BE2C (cell line): ENCODE measurements around the gene ZNF772.
"Not testable (repeated sequence)": the region's sequence is repeated elsewhere in the genome, so short reads cannot be mapped to it uniquely, and the experiment has no call there.

ENCODE experiments used
- DNase-seq: peaks from one replicate; pipeline ENCODE4 v3.0.0-alpha.2; 2020
- H3K27me3 ChIP-seq: fragments of 250-450 bp; sonication (Bioruptor Pico); 2 replicates; pipeline ENCODE4 v1.5.1; 2020; ENCODE audit warnings: mild to moderate bottlenecking
- H3K36me3 ChIP-seq: fragments of 250-450 bp; sonication (Bioruptor Pico); 2 replicates; pipeline ENCODE4 v1.5.1; 2020; ENCODE audit warnings: mild to moderate bottlenecking
- H3K4me1 ChIP-seq: fragments of 250-450 bp; sonication (Bioruptor Pico); 2 replicates; pipeline ENCODE4 v1.5.1; 2020
- H3K4me3 ChIP-seq: 2 replicates; pipeline ENCODE4 v1.5.1; 2011; ENCODE audit warnings: low read depth, low read length
- H3K9me3 ChIP-seq: fragments of 250-450 bp; sonication (Bioruptor Pico); 2 replicates; pipeline ENCODE4 v1.5.1; 2020
- CTCF ChIP-seq: IDR thresholded peaks from 2 replicates; pipeline ENCODE4 v1.5.1; 2012; ENCODE audit warnings: mild to moderate bottlenecking, low read depth, low read length

ZNF772 gene

GRCh38 chr19:57487477-57488298 is 10.3 kb upstream of the ZNF772 start, which contains the start of gene ZNF419:
TSS of gene ZNF419 (plus strand) at chr19:57487750. CDS start at chr19:57487951, 201 bp downstream.
- peak within 1 kb of the TSS; percentile 88 for H3K4me3 ChIP-seq
- not testable (repeated sequence) for H3K9me3 ChIP-seq, H3K36me3 ChIP-seq, H3K27me3 ChIP-seq, H3K4me1 ChIP-seq
- DNase-seq = peak; percentile 87

GRCh38 chr19:57473646-57474045 is 3.7 kb downstream of the ZNF772 start:
- Histone ChIP-seq H3K4me1 (no peaks in the 10 kb centered on the region), H3K9me3 (peaks cover 17% of the 10 kb centered on the region), H3K36me3 (peaks cover 43% of the 10 kb centered on the region), H3K4me3 (no peak overlapping the region), H3K27me3 (no peaks in the 10 kb centered on the region)
- DNase-seq = no peak
- TF ChIP-seq CTCF = no peak

DNA sequence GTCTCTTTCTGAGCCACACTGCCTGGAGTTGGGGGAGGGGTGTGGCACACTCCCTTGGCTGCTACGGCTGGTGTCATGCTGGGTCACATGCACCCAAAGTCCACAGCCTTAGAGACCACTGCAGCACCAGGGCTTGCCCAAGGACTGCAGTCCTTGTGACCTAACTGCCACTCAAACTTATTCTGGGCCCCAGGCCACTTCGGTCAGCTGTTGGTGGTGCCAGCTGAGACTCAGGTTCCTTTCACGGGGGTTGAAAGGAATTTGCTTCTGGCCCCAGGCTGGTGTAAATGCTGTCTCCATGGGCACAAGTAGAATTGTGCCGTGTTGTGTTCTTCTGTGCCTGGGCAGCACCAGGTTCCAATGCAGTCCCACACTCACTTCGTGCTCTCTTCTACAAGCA is 10.9 kb downstream of the ZNF772 start:
- H3K36me3 ChIP-seq = no peaks in the 10 kb centered on the region; the same call in none of the 2 replicates
- no peak for DNase-seq
- no peaks in the 10 kb centered on the region for H3K27me3 ChIP-seq
- TF ChIP-seq CTCF = no peak
- no peaks in the 10 kb centered on the region; the same call in 1 of the 2 replicates for H3K9me3 ChIP-seq
- H3K4me1 ChIP-seq = no peaks in the 10 kb centered on the region
- H3K4me3 ChIP-seq = no peak overlapping the region

- peak; percentile 36 for DNase-seq
Observed at GRCh38 chr19:57465680-57466381, 11.5 kb downstream of the ZNF772 start.

DNA sequence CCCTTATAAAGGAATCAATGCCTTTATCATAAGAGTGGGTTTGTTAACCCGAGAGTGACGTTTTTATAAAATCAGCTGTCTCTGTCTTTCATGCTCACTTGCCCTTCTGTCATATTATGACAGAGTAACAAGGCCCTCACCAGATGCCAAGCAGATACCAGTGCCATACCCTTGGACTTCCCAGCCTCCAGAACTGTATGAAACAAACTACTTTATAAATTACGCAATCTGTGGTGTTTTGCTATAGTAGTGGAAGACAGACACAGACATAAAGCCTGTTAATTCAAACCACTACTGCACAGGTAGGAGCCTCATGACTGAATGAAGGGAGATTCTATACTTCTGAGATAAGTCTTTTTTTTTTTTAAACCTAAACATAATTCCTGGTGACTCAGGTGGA is 25.1 kb downstream of the ZNF772 start:
- H3K36me3 ChIP-seq = no peaks in the 10 kb centered on the region
- no peaks in the 10 kb centered on the region for H3K9me3 ChIP-seq
- H3K4me3 ChIP-seq = no peak overlapping the region
- DNase-seq = no peak
- no peak for TF ChIP-seq CTCF
- no peaks in the 10 kb centered on the region for H3K27me3 ChIP-seq
- no peaks in the 10 kb centered on the region for H3K4me1 ChIP-seq

More at GRCh38 chr19:57465680-57466381, 11.5 kb downstream of the ZNF772 start:
- peak; percentile 74 for TF ChIP-seq CTCF
- Histone ChIP-seq H3K27me3 (no peaks in the 10 kb centered on the region), H3K9me3 (no peaks in the 10 kb centered on the region), H3K36me3 (no peaks in the 10 kb centered on the region; the same call in none of the 2 replicates), H3K4me3 (no peak overlapping the region), H3K4me1 (no peaks in the 10 kb centered on the region)

DNA sequence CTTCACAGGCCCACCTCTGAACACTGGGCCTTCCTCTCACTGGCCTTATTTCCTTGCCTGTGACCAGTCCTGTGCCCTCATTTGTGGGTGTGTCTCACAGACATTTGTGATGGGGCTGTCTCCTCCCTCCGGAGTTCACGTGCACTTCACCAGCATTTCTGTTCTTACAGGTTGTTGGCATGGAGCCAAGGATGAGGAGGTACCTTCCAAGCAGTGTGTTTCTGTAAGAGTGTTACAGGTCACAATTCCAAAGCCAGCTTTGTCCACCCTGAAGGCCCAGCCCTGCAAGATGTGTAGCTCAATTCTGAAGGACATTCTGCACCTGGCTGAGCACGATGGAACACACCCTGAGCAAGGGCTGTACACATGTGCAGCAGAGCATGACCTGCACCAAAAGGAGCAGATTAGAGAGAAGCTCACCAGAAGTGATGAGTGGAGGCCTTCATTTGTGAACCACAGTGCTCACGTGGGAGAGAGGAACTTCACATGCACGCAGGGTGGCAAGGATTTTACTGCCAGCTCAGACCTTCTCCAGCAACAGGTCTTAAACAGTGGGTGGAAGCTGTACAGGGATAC is 34.2 kb downstream of the ZNF772 start:
- no peak for TF ChIP-seq CTCF
- Histone ChIP-seq H3K4me1 (no peaks in the 10 kb centered on the region), H3K9me3 (peaks cover 4% of the 10 kb centered on the region), H3K27me3 (no peaks in the 10 kb centered on the region), H3K36me3 (peaks cover 54% of the 10 kb centered on the region), H3K4me3 (no peak overlapping the region)
- DNase-seq = no peak
